Epithelial cell of proximal tubule (primary cell): Measurements from ENCODE around the gene IDH1. TPM values are rescaled to one million over a fixed set of nuclear protein-coding genes. Genes with fewer than 3 reads are reported as not detected.

Experiments
- DNase-seq: peaks from one replicate; pipeline ENCODE4 v3.0.0-alpha.2; 2011; ENCODE audit warnings: low read depth
- H3K4me3 ChIP-seq: 2 replicates; pipeline ENCODE4 v1.5.1; 2011; ENCODE audit warnings: low read depth, mild to moderate bottlenecking, low read length
- CTCF ChIP-seq: conservative IDR thresholded peaks from 2 replicates; pipeline ENCODE4 v1.5.1; 2012; ENCODE audit warnings: low read depth, mild to moderate bottlenecking, low read length
- total RNA-seq: library from RNA; depleted of rRNA; stranded (reverse); fragments of >200 nt; gene quantifications from 2 replicates; pipeline ENCODE4 v1.2.3, GENCODE V29; 2015

IDH1 gene
- total RNA-seq, 1 donor from 2014 or later = 93.1 TPM

- no peak for DNase-seq
- no peak for TF ChIP-seq CTCF
- no peak within 1 kb of the TSS for H3K4me3 ChIP-seq
Observed at GRCh38 chr2:208189810-208190503, 64.9 kb downstream of the IDH1 start, which contains the start of gene C2orf80. TSS of gene C2orf80 (minus strand) at chr2:208190030. CDS start at chr2:208186986, 3,044 bp downstream.

GRCh38 chr2:208189069-208189809, 65.6 kb downstream of the IDH1 start:
- no peak for TF ChIP-seq CTCF
- DNase-seq = no peak
- no peak overlapping the region for H3K4me3 ChIP-seq

DNA sequence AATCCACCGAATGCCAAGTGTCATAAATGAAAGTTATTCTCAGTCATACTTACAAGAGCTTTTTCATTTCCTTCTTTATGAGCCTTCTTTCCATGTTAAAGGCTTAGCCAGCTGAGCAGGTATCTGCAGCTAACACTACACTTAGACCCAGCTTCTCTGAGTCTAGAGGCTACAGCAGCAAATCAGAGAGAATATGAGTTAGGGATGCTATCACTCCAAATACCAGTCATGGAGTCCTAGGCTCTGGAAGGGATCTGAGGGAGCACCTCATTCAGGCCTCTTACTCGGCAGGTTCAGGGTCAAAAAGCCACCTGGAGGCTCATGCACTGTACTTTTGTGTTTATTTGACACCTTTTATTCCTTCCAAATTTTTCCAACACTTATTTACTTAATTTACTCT, 68.0 kb downstream of the IDH1 start:
- no peak for TF ChIP-seq CTCF
- no peak for DNase-seq
- H3K4me3 ChIP-seq = no peak overlapping the region

DNA sequence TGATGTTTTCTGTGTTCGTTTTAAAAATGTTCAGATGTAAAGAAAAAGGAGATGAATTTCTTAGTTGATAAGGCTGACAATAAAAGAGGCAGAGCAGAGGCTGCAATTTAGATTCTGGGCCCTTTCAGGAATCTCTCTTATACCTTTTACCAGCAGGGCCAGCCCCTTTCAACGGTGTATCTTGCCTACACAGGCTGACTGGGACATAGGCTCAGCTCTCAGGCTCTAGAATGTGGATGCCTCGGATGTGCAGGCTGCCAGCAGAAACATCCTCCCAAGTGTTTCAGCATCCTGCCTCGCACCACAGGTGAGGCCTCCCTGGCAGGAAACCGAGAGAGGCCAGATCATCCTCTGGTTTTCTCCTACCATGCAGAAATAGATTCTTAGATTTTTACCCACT, 68.4 kb downstream of the IDH1 start:
- no peak for DNase-seq
- H3K4me3 ChIP-seq = no peak overlapping the region
- no peak for TF ChIP-seq CTCF

Other genes with a start within 250 kb of the IDH1 start
- gene PLEKHM3, start 229.5 kb downstream of the IDH1 start, total RNA-seq = 2.5 and 3.2 TPM in 2 replicates
- gene CRYGD, start 130.5 kb downstream of the IDH1 start, total RNA-seq = not detected in 2 replicates
- gene CRYGC, start 125.2 kb downstream of the IDH1 start, total RNA-seq = not detected in 2 replicates
- not detected in 2 replicates for gene CRYGB, start 108.9 kb downstream of the IDH1 start, total RNA-seq
- gene CRYGA, start 91.5 kb downstream of the IDH1 start, total RNA-seq = not detected in 2 replicates
- not detected in 2 replicates for gene C2orf80, start 65.0 kb downstream of the IDH1 start, total RNA-seq
- 10.8 and 13.8 TPM in 2 replicates for gene PIKFYVE, start 11.2 kb upstream of the IDH1 start, total RNA-seq
- gene PTH2R, start 151.7 kb upstream of the IDH1 start, total RNA-seq = not detected in 2 replicates